Lower lobe of right lung (tissue), 2 donors: Measurements from ENCODE around the gene LMO2. TPM values are rescaled to one million over a fixed set of nuclear protein-coding genes. Genes with fewer than 3 reads are reported as not detected.

Experiments
- ATAC-seq, 2 donors: fragments of 200-7000 bp; cut with Tn5 transposase; one replicate each; pipeline ENCODE4 v1.9.1; 2020 to 2022; ENCODE audit warnings: mild to moderate bottlenecking in 2 of 2, moderate library complexity in 2 of 2
- DNase-seq: peaks from one replicate; pipeline ENCODE4 v3.0.0-alpha.2; 2020
- H3K27ac ChIP-seq: fragments of 200-600 bp; one replicate; pipeline ENCODE4 v1.8.0; 2022
- H3K27me3 ChIP-seq: fragments of 200-600 bp; one replicate; pipeline ENCODE4 v1.8.0; 2022; ENCODE audit warnings: low read depth
- H3K36me3 ChIP-seq: fragments of 200-600 bp; one replicate; pipeline ENCODE4 v1.8.0; 2022; ENCODE audit warnings: mild to moderate bottlenecking
- H3K4me1 ChIP-seq: fragments of 200-600 bp; one replicate; pipeline ENCODE4 v1.8.0; 2022
- H3K4me3 ChIP-seq: fragments of 200-600 bp; one replicate; pipeline ENCODE4 v1.8.0; 2022; ENCODE audit warnings: mild to moderate bottlenecking
- H3K9me3 ChIP-seq: fragments of 200-600 bp; one replicate; pipeline ENCODE4 v1.8.0; 2022
- CTCF ChIP-seq: fragments of 200-600 bp; IDR thresholded peaks from one replicate; pipeline ENCODE4 v1.8.0; 2022; ENCODE audit warnings: antibody characterized with exemption, mild to moderate bottlenecking
- intact Hi-C: fragments of 100-400 bp; cut with DNase I; formaldehyde crosslinking; loops from one replicate; pipeline ENCODE4 v1.11.0; 2022
- total RNA-seq: library from RNA; stranded (reverse); fragmentation: NEBNext Ultra II Directional; extraction: Animal tissue kit (Norgen Biotek cat#: 25700); gene quantifications from one replicate; pipeline ENCODE4 v1.2.1, GENCODE V29; 2021
- donor health status: DM: no; HTN: yes; CAD: no; lungs with severe emphysema.

The LMO2 gene
- total RNA-seq, 1 donor from 2014 or later: 56.4 TPM

GRCh38 chr11:33885338-33886005, 6.4 kb downstream of the LMO2 start:
- H3K36me3 ChIP-seq: no peaks in the 10 kb centered on the region
- no peaks in the 10 kb centered on the region for H3K27me3 ChIP-seq
- DNase-seq: no peak
- H3K27ac ChIP-seq: no peak overlapping the region
- no peak for ATAC-seq
- TF ChIP-seq CTCF: no peak
- no peaks in the 10 kb centered on the region for H3K4me1 ChIP-seq
- intact Hi-C loops: no loop called here
- H3K4me3 ChIP-seq: no peak overlapping the region
- no peaks in the 10 kb centered on the region for H3K9me3 ChIP-seq

- DNase-seq (no peak), ATAC-seq (no peak)
- Histone ChIP-seq H3K27ac (no peak overlapping the region), H3K4me1 (no peaks in the 10 kb centered on the region), H3K27me3 (no peaks in the 10 kb centered on the region), H3K36me3 (no peaks in the 10 kb centered on the region), H3K9me3 (no peaks in the 10 kb centered on the region), H3K4me3 (no peak overlapping the region)
- intact Hi-C loops: no loop called here
- TF ChIP-seq CTCF: no peak
Measured at GRCh38 chr11:33884601-33885000, 7.3 kb downstream of the LMO2 start.

GRCh38 chr11:33884035-33884434, 7.8 kb downstream of the LMO2 start:
- H3K36me3 ChIP-seq: no peaks in the 10 kb centered on the region
- no peak for ATAC-seq
- intact Hi-C loops: no loop called here

GRCh38 chr11:33881651-33882503, 10.0 kb downstream of the LMO2 start:
- DNase-seq: no peak
- no peaks in the 10 kb centered on the region for H3K27me3 ChIP-seq
- no peak for ATAC-seq
- H3K4me1 ChIP-seq: no peaks in the 10 kb centered on the region
- H3K4me3 ChIP-seq: no peak overlapping the region
- H3K36me3 ChIP-seq: no peaks in the 10 kb centered on the region
- H3K27ac ChIP-seq: no peak overlapping the region
- H3K9me3 ChIP-seq: no peaks in the 10 kb centered on the region
- intact Hi-C loops: no loop called here
- no peak for TF ChIP-seq CTCF

More at GRCh38 chr11:33884035-33884434, 7.8 kb downstream of the LMO2 start:
- no peak for TF ChIP-seq CTCF
- Histone ChIP-seq H3K27me3 (no peaks in the 10 kb centered on the region), H3K4me3 (no peak overlapping the region), H3K27ac (no peak overlapping the region), H3K9me3 (no peaks in the 10 kb centered on the region), H3K4me1 (no peaks in the 10 kb centered on the region)
- no peak for DNase-seq

- H3K4me3 ChIP-seq: no peak overlapping the region
- DNase-seq: no peak
- H3K27ac ChIP-seq: no peak overlapping the region
- no peaks in the 10 kb centered on the region for H3K27me3 ChIP-seq
- no peaks in the 10 kb centered on the region for H3K4me1 ChIP-seq
- no peaks in the 10 kb centered on the region for H3K36me3 ChIP-seq
- TF ChIP-seq CTCF: no peak
- intact Hi-C loops: no loop called here
- no peak for ATAC-seq
- H3K9me3 ChIP-seq: no peaks in the 10 kb centered on the region
Measured at GRCh38 chr11:33880979-33881378, 10.9 kb downstream of the LMO2 start.
